Spleen (tissue), 7 donors: Measurements from ENCODE around the gene ZNF655.

Experiments
- CTCF ChIP-seq, 11 experiments: fragments of 200-600 bp in 7 of 11; fragments of 450-650 bp in 4 of 11; sonication (generic) in 4 of 11; IDR thresholded peaks in 8 of 11; conservative IDR thresholded peaks in 3 of 11; 1 replicate in 7 of 11; 2 replicates in 4 of 11; pipeline versions ENCODE4 v1.4.0 to v1.8.0; 2016 to 2021; ENCODE audit warnings: antibody characterized with exemption in 11 of 11, inconsistent platforms in 4 of 11, mild to moderate bottlenecking in 1 of 11
- POLR2A ChIP-seq, 3 donors: fragments of 450-650 bp; IDR thresholded peaks; one replicate each; pipeline ENCODE4 v1.5.1; 2017; ENCODE audit warnings: antibody characterized with exemption in 3 of 3, mild to moderate bottlenecking in 1 of 3
- POLR2AphosphoS5 ChIP-seq, 3 donors: sonication (generic); formaldehyde crosslinking; IDR thresholded peaks; one replicate each; pipeline ENCODE4 v1.5.1; 2017; ENCODE audit warnings: antibody characterized with exemption in 3 of 3
- donor health status: DM: no; HTN: no; CAD: no; lungs with moderate emphysema.
- donor health status: DM: no; HTN: no; CAD: no.
- donor health status: DM: no; HTN: no; CAD: no.

- no peak for TF ChIP-seq CTCF (IDR thresholded peaks at IDR 0.05 in 8 of 11, conservative IDR thresholded peaks at IDR 0.05 in 3 of 11)
- no peak for TF ChIP-seq POLR2A (IDR thresholded peaks at IDR 0.05)
- TF ChIP-seq POLR2AphosphoS5 (IDR thresholded peaks at IDR 0.05) = no peak
Measured at GRCh38 chr7:99560834-99561736, 2.6 kb downstream of the ZNF655 start.
